ENCODE data around the gene PDIK1L.

PDIK1L gene

DNA sequence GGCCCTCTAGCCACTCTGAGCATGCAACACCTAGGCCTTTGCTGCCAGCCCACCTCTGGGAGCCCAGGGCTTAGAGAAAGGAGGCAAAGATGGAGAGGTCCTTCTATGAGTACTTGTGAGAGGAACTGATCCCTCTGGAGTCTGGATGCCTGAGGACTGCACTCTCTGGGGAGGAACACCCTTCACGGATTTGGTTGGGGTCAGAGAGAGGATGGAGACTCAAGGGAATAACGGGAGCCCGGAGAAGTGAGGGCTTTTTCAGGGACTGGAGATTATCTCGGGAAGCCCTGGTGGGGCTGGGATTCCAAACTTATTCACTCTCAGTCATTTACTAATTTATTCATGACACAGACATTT is 57.6 kb downstream of the PDIK1L start:
- Histone ChIP-seq H3K36me3 (ENCODE audit: control insufficient read depth, insufficient read depth, low read length) (no peaks in the 10 kb centered on the region), H3K9me3 (ENCODE audit: control insufficient read depth, low read length) (no peaks in the 10 kb centered on the region), H3K27ac (peak overlapping the region; percentile 78), H3K4me2 (ENCODE audit: low read length) (peak overlapping the region; percentile 99), H3K27me3 (ENCODE audit: control insufficient read depth, insufficient read depth, low read length) (no peaks in the 10 kb centered on the region), H3K4me1 (peaks cover 13% of the 10 kb centered on the region), H2AFZ (peak overlapping the region; percentile 87), H3K9ac (no peak overlapping the region), H3K79me2 (no peaks in the 10 kb centered on the region), H3K4me3 (ENCODE audit: low read depth, low read length) (peak overlapping the region; percentile 93)
- TF ChIP-seq, protein P1, sequence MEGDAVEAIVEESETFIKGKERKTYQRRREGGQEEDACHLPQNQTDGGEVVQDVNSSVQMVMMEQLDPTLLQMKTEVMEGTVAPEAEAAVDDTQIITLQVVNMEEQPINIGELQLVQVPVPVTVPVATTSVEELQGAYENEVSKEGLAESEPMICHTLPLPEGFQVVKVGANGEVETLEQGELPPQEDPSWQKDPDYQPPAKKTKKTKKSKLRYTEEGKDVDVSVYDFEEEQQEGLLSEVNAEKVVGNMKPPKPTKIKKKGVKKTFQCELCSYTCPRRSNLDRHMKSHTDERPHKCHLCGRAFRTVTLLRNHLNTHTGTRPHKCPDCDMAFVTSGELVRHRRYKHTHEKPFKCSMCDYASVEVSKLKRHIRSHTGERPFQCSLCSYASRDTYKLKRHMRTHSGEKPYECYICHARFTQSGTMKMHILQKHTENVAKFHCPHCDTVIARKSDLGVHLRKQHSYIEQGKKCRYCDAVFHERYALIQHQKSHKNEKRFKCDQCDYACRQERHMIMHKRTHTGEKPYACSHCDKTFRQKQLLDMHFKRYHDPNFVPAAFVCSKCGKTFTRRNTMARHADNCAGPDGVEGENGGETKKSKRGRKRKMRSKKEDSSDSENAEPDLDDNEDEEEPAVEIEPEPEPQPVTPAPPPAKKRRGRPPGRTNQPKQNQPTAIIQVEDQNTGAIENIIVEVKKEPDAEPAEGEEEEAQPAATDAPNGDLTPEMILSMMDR (IDR thresholded peaks at IDR 0.05) = no peak

DNA sequence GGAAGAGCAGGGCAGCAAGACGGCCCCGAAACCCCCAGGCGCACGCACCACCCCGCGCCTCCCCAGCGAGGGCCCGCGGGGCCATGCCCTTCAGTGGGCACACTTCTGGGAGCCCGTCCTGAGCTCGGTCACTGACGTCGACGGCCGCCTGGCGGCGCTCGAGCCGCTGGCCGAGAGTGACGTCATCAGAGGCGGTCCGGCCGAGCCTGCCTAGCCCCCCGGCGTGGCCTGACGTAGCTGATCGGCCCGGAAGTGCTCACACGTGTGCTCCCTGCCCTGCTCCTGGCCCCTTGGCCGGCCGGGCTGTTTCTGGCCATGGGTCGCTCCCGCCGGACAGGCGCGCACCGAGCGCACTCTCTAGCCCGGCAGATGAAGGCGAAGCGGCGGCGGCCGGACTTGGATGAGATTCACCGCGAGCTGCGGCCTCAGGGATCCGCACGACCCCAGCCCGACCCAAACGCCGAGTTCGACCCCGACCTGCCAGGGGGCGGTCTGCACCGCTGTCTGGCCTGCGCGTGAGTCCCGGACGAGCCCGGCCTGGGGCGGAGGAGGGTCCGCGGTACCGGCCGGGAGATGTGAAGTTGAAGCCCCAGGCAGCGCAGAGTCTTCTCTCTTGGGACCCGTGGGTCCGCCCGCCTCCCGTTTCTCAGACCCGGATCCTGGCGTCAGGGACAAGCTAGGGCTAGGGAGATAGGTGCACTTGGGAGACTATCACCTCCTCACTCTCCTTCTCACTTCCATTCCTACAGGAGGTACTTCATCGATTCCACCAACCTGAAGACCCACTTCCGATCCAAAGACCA is 58.2 kb downstream of the PDIK1L start, which contains the start of gene ZNF593:
ZNF593 (plus strand) TSS at position 240 of the 803 bp plus-strand sequence; CDS start at position 316, 76 bp downstream.
- peak within 1 kb of the TSS; percentile 93 for H3K4me3 ChIP-seq (ENCODE audit: low read depth, low read length)
- peak within 1 kb of the TSS; percentile 78 for H3K27ac ChIP-seq
- H3K4me1 ChIP-seq = peaks cover 13% of the 10 kb centered on the region
- no peaks in the 10 kb centered on the region for H3K9me3 ChIP-seq (ENCODE audit: control insufficient read depth, low read length)
- peak within 1 kb of the TSS; percentile 99 for H3K4me2 ChIP-seq (ENCODE audit: low read length)
- TF ChIP-seq, protein P1 (IDR thresholded peaks at IDR 0.05) = peak; percentile 81
- H3K27me3 ChIP-seq (ENCODE audit: control insufficient read depth, insufficient read depth, low read length) = no peaks in the 10 kb centered on the region
- peak within 1 kb of the TSS; percentile 87 for H2AFZ ChIP-seq
- no peaks in the 10 kb centered on the region for H3K79me2 ChIP-seq
- no peaks in the 10 kb centered on the region for H3K36me3 ChIP-seq (ENCODE audit: control insufficient read depth, insufficient read depth, low read length)
- H3K9ac ChIP-seq = no peak within 1 kb of the TSS

DNA sequence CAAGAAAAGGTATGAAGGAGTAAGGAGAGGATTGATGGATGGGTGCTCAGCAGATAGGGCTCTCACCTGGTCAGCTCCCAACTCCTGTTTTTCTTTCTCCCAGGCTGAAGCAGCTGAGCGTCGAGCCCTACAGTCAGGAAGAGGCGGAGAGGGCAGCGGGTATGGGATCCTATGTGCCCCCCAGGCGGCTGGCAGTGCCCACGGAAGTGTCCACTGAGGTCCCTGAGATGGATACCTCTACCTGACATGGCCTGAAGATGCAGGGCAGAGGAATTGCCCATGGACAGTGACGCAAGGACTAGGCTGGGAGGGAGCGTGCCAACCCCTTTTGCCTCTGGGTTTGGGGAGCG is 58.8 kb downstream of the PDIK1L start:
- Histone ChIP-seq H3K9ac (no peak overlapping the region), H3K27me3 (ENCODE audit: control insufficient read depth, insufficient read depth, low read length) (no peaks in the 10 kb centered on the region), H3K4me2 (ENCODE audit: low read length) (peak overlapping the region; percentile 99), H3K36me3 (ENCODE audit: control insufficient read depth, insufficient read depth, low read length) (no peaks in the 10 kb centered on the region), H3K27ac (peak overlapping the region; percentile 78), H3K79me2 (no peaks in the 10 kb centered on the region), H3K4me1 (peaks cover 13% of the 10 kb centered on the region), H2AFZ (peak overlapping the region; percentile 87), H3K9me3 (ENCODE audit: control insufficient read depth, low read length) (no peaks in the 10 kb centered on the region), H3K4me3 (ENCODE audit: low read depth, low read length) (peak overlapping the region; percentile 93)
- TF ChIP-seq, protein P1 (IDR thresholded peaks at IDR 0.05) = no peak

DNA sequence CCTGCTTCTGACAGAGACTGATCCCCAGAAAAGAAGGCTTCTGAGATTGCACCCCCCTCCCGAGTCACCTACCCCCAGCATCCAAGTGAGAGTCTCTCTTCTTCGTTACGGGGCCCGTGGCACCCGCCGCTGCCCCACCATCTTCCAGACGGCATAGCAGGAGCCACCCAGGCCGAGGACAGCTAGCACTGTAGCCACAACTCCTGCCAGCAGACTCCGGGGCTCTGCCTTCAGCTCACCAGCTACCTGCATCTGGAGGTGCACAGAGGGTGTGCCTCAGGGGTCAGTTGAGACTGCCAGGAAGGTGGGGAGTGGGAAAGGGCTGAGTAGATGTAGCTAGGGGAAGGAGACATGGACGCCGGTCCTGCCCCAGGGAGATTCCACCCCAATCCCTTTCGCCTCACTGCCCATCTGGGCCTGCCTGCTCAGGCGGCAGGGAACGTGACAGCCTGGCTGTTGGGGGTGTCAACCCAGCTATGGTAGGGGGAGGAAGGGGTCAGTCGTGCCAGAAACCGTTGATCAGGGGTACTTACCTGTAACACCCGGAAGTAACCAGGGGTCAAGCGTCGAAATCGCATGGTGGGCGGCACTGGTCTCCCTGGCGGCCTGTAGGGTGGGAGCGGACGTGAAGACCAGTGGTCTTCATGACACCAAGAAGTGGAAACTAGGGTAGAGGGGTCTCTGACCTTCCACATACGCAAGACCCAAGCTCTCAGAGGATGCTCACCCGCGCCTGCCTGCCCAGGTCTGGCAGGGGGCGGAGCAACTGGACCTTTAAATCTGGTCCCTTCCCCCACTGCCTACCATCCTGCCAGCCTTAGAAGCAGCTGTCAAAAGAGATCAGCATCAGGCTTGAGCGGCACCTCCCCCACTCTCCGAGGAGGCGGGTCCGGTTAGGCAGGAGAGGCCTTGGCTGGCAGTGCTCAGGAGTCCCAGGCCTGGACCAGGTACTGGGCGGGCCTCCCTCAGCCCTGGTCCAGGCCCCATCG is 59.8 kb downstream of the PDIK1L start, which contains the start of gene ZNF593OS:
ZNF593OS (minus strand) TSS at position 749 of the 989 bp plus-strand sequence; CDS start at position 578, 171 bp downstream.
- Histone ChIP-seq H3K79me2 (no peaks in the 10 kb centered on the region), H3K36me3 (ENCODE audit: control insufficient read depth, insufficient read depth, low read length) (no peaks in the 10 kb centered on the region), H2AFZ (no peak within 1 kb of the TSS), H3K27me3 (ENCODE audit: control insufficient read depth, insufficient read depth, low read length) (no peaks in the 10 kb centered on the region), H3K9me3 (ENCODE audit: control insufficient read depth, low read length) (no peaks in the 10 kb centered on the region), H3K4me3 (ENCODE audit: low read depth, low read length) (peak within 1 kb of the TSS; percentile 93), H3K4me1 (peaks cover 13% of the 10 kb centered on the region), H3K27ac (peak within 1 kb of the TSS; percentile 78), H3K9ac (no peak within 1 kb of the TSS), H3K4me2 (ENCODE audit: low read length) (peak within 1 kb of the TSS; percentile 99)
- TF ChIP-seq, protein P1 (IDR thresholded peaks at IDR 0.05) = no peak
